K562 (cell line): ENCODE measurements around the gene SMOC2. TPM values are rescaled to one million over a fixed set of nuclear protein-coding genes. Genes with fewer than 3 reads are reported as not detected.

Experiments used
- ATAC-seq: fragments of 200-7000 bp; cut with Tn5 transposase; 3 replicates; pipeline ENCODE4 v1.9.1; 2020; ENCODE audit warnings: moderate library complexity
- BruUV-seq: library from RNA; stranded (reverse); fragments of 400-500 nt; replicated peaks from 2 replicates; lab custom pipeline; 2021; lab: Mats Ljungman, UMichigan
- CTCF ChIA-PET: fragments of 300-600 bp; formaldehyde crosslinking; extraction: SDS; loops from one replicate; lab custom pipeline; 2021; ENCODE audit warnings: low intra/inter-chr PET ratio; lab: Yijun Ruan, JAX
- POLR2A ChIA-PET: fragments of 300-600, 350-650 bp; sonication (Branson Sonifier 250); formaldehyde crosslinking; extraction: SDS; loops from one replicate; lab custom pipeline; 2021; ENCODE audit warnings: antibody characterized with exemption, inconsistent platforms; lab: Yijun Ruan, JAX
- DNase-seq, 4 experiments: peaks; one replicate each; pipeline versions ENCODE4 v3.0.0 to v3.0.0-alpha.2; 2011 to 2018; ENCODE audit warnings: low spot score in 3 of 4, mixed read lengths in 3 of 4; ENCODE audit errors: extremely low read depth in 1 of 4
- FAIRE-seq: peaks from 2 replicates; lab custom pipeline; 2011; peaks lifted over from hg19 to GRCh38; lab: Jason Lieb, UNC
- H2AFZ ChIP-seq: 2 replicates; pipeline ENCODE4 v1.6.0; 2011; ENCODE audit warnings: low read depth, low read length, control low read depth, inconsistent platforms
- H3K27ac ChIP-seq: fragments of 200-600 bp; 3 replicates; pipeline ENCODE4 v1.8.0; 2011; ENCODE audit warnings: low read depth, mild to moderate bottlenecking, control low read depth, inconsistent platforms, low read length, moderate library complexity, mixed read lengths; ENCODE audit errors: extremely low read depth
- H3K27me3 ChIP-seq, 2 experiments: fragments of 300-600 bp in 1 of 2; 2 replicates in 1 of 2; 3 replicates in 1 of 2; pipeline versions ENCODE4 v1.6.0 to v1.8.0; 2011; ENCODE audit warnings: inconsistent platforms in 2 of 2, low read length in 2 of 2, mild to moderate bottlenecking in 1 of 2, mixed read lengths in 1 of 2, moderate library complexity in 1 of 2; ENCODE audit not compliant: control insufficient read depth in 2 of 2, insufficient read depth in 2 of 2
- H3K36me3 ChIP-seq: fragments of 300-600 bp; 3 replicates; pipeline ENCODE4 v1.8.0; 2011; ENCODE audit warnings: mild to moderate bottlenecking, low read length, inconsistent platforms; ENCODE audit not compliant: control insufficient read depth, insufficient read depth
- H3K4me1 ChIP-seq, 2 experiments: fragments of 200-600 bp in 1 of 2; replicated peaks in 1 of 2; 2 replicates in 1 of 2; 3 replicates in 1 of 2; pipeline versions ENCODE4 v1.5.1 to v1.8.0; 2011; ENCODE audit warnings: inconsistent platforms in 2 of 2, low read length in 2 of 2, mild to moderate bottlenecking in 1 of 2, mixed read lengths in 1 of 2, moderate library complexity in 1 of 2; ENCODE audit not compliant: control insufficient read depth in 2 of 2, insufficient read depth in 2 of 2
- H3K4me2 ChIP-seq: 2 replicates; pipeline ENCODE4 v1.6.1; 2011; ENCODE audit warnings: low read length, control low read depth, inconsistent platforms, mixed read lengths; ENCODE audit not compliant: insufficient read depth
- H3K4me3 ChIP-seq: fragments of 200-600 bp; sonication (generic), shearing (Covaris generic); 2 replicates; pipeline ENCODE4 v1.5.1; 2016; ENCODE audit warnings: control low read depth, inconsistent platforms
- H3K79me2 ChIP-seq: fragments of 200-600 bp; 3 replicates; pipeline ENCODE4 v1.8.0; 2011; ENCODE audit warnings: low read length, inconsistent platforms; ENCODE audit not compliant: control insufficient read depth, insufficient read depth
- H3K9ac ChIP-seq, 2 experiments: 2 replicates each; pipeline versions ENCODE4 v1.6.0 to v1.6.1; 2011; ENCODE audit warnings: low read depth in 2 of 2, low read length in 2 of 2, control low read depth in 1 of 2, inconsistent platforms in 1 of 2, mild to moderate bottlenecking in 1 of 2, mixed read lengths in 1 of 2; ENCODE audit not compliant: insufficient read depth in 1 of 2
- H3K9me1 ChIP-seq: one replicate; pipeline ENCODE4 v1.6.0; 2011; ENCODE audit warnings: inconsistent platforms, mild to moderate bottlenecking, low read length, moderate library complexity; ENCODE audit not compliant: control insufficient read depth, insufficient read depth
- H3K9me3 ChIP-seq: replicated peaks from 2 replicates; pipeline ENCODE4 v1.5.1; 2011; ENCODE audit warnings: low read depth, low read length, inconsistent platforms; ENCODE audit not compliant: control insufficient read depth, insufficient read depth
- H4K20me1 ChIP-seq: replicated peaks from 2 replicates; pipeline ENCODE4 v1.6.1; 2011; ENCODE audit warnings: low read length, inconsistent platforms, mixed read lengths; ENCODE audit not compliant: control insufficient read depth, insufficient read depth
- DMBX1 ChIP-seq: fragments of 250-450 bp; sonication (Bioruptor Pico); IDR thresholded peaks from 2 replicates; pipeline ENCODE4 v1.8.0; 2022; ENCODE audit warnings: inconsistent platforms, mild to moderate bottlenecking, moderate library complexity, borderline replicate concordance
- GATAD2B ChIP-seq: fragments of 450-650 bp; IDR thresholded peaks from 2 replicates; pipeline ENCODE4 v1.6.1; 2017; ENCODE audit warnings: mild to moderate bottlenecking, borderline replicate concordance
- GTF2F1 ChIP-seq: IDR thresholded peaks from 2 replicates; pipeline ENCODE4 v1.6.1; 2011; ENCODE audit warnings: low read depth, low read length, improper control_type of control experiment
- HDAC2 ChIP-seq: fragments of 450-650 bp; IDR thresholded peaks from 2 replicates; pipeline ENCODE4 v1.6.1; 2016; ENCODE audit warnings: mild to moderate bottlenecking
- MCM2 ChIP-seq: fragments of 450-650 bp; IDR thresholded peaks from 2 replicates; pipeline ENCODE4 v1.6.1; 2017; ENCODE audit warnings: low read depth, mild to moderate bottlenecking
- RB1 ChIP-seq: fragments of 450-650 bp; IDR thresholded peaks from 2 replicates; pipeline ENCODE4 v1.6.1; 2017; ENCODE audit warnings: low read depth, mild to moderate bottlenecking
- TAF9B ChIP-seq: fragments of 450-650 bp; IDR thresholded peaks from 2 replicates; pipeline ENCODE4 v1.6.1; 2018; ENCODE audit warnings: mild to moderate bottlenecking; ENCODE audit not compliant: partially characterized antibody
- ZNF668 ChIP-seq: fragments of 250-450 bp; sonication (Bioruptor Pico); IDR thresholded peaks from 2 replicates; pipeline ENCODE4 v1.8.0; 2022; ENCODE audit warnings: mild to moderate bottlenecking, inconsistent platforms
- ZNF830 ChIP-seq: fragments of 250-450 bp; sonication (Bioruptor Pico); IDR thresholded peaks from 2 replicates; pipeline ENCODE4 v1.5.0; 2021; ENCODE audit warnings: mild to moderate bottlenecking
- WGBS: fragments of 100-300 bp; shearing (Covaris generic); methylation state at CpG from one replicate; pipeline ENCODE4 v1.1.6; 2016; ENCODE audit warnings: low coverage, mixed read lengths; ENCODE audit not compliant: insufficient coverage; ENCODE audit errors: missing lambda C conversion rate; 5-methylcytosine and 5-hydroxymethylcytosine counted together
- in situ Hi-C: fragments of 300-500 bp; cut with MboI; formaldehyde crosslinking; loops from 4 replicates; pipeline ENCODE4 v1.15.0; 2018; ENCODE audit warnings: inconsistent platforms, mixed read lengths
- intact Hi-C: fragments of 100-400 bp; cut with micrococcal nuclease; formaldehyde crosslinking; loops from 2 replicates; pipeline ENCODE4 v1.14.2; 2022
- polyA plus RNA-seq, 8 experiments: library from polyadenylated mRNA; depleted of rRNA in 4 of 8; stranded (reverse) in 5 of 8; unstranded in 3 of 8; fragments of >200 nt; fragmentation: Nextera tagmentation in 2 of 8; fragmentation: Illumina TruSeq in 1 of 8; extraction: Ambion mirVana in 2 of 8; extraction: Trizol in 1 of 8; gene quantifications; 2 replicates each; pipeline versions ENCODE4 v1.2.1 to v1.2.3, GENCODE V29; 2011 to 2014; ENCODE audit warnings: inconsistent platforms in 1 of 8, missing spikeins in 1 of 8
- total RNA-seq, 7 experiments: library from RNA; depleted of rRNA in 6 of 7; stranded (reverse); fragments of >200 nt in 6 of 7; fragmentation: Illumina TruSeq in 2 of 7; extraction: Trizol in 2 of 7; gene quantifications; 2 replicates each; pipeline versions ENCODE4 v1.2.1 to v1.2.3, GENCODE V29; 2011 to 2021; ENCODE audit warnings: low replicate concordance in 1 of 7
- TF ChIP-seq, protein P1 (sequence below): fragments of 250-450 bp; sonication (Bioruptor Pico); IDR thresholded peaks from 2 replicates; pipeline ENCODE4 v1.6.1; 2021; ENCODE audit warnings: mild to moderate bottlenecking
- TF ChIP-seq, protein P2 (sequence below): fragments of 200-400 bp; formaldehyde crosslinking; IDR thresholded peaks from 2 replicates; pipeline ENCODE4 v1.6.1; 2017; ENCODE audit warnings: mild to moderate bottlenecking, low read depth, low read length, moderate library complexity
- TF ChIP-seq, protein P3 (sequence below): fragments of 250-450 bp; sonication (Bioruptor Pico); IDR thresholded peaks from 2 replicates; pipeline ENCODE4 v1.8.0; 2021; ENCODE audit warnings: moderate library complexity, mild to moderate bottlenecking, inconsistent platforms

The SMOC2 gene
- total and polyA plus RNA-seq, 9 of the 15 experiments (the other 6 are each of a cell fraction or from before 2014, with no cell fraction given) = 0.45 to 2.3 (median 1.1) TPM

DNA sequence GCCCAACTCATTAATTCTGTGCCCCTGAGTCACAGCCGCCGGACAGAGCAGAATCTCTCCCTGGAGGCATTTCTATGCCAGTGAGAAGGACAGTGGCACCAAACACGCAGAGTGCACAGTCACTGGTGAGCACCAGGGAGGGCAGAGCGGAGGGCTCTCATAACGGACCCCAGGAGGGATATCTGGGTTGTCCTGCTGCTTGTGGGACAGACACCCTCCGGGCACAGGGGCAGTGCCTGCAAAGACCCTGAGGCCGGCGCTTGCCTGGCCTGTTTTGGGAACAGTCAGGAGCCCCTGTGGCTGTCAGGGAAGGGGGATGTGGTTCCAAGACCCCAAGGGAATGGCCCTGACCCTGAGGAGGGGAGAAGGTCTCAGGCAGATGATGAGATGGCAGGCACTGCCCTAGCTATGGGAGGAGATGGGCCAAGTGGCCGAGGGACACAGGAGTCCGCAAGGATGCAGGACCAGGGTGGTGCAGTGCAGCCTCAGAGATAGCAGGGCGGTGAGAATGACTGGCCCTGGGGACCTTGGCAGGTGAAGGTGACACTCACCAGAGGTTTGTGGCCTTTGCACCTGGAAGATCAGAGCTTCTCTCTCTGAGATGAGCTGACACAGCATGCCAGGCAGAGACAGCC lies 270.8 kb downstream of the SMOC2 start:
- H3K27me3 ChIP-seq = peaks cover 14 to 24% of the 10 kb centered on the region in 2 experiments; a peak in 3 of 5 replicates
- no peaks in the 10 kb centered on the region for H3K9me1 ChIP-seq
- ChIA-PET POLR2A (interaction anchor here (0.9 kb wide), 1 partner anchor 11 kb away, joined by 3 read pairs; no protein-coding TSS in a partner anchor), CTCF (interaction anchor here (1.0 kb wide), 1 partner anchor 38 kb away, joined by 3 read pairs; no protein-coding TSS in a partner anchor)
- no peak overlapping the region for H3K4me2 ChIP-seq
- no peaks in the 10 kb centered on the region for H3K36me3 ChIP-seq
- no peak overlapping the region for H3K27ac ChIP-seq
- H2AFZ ChIP-seq = no peak overlapping the region
- no peaks in the 10 kb centered on the region for H3K4me1 ChIP-seq
- H3K79me2 ChIP-seq = no peaks in the 10 kb centered on the region
- under 1% methylated on average over 11 of the region's 11 CpGs for WGBS
- no peaks in the 10 kb centered on the region for H3K9me3 ChIP-seq
- no peak for ATAC-seq
- in situ Hi-C loops = no loop called here
- H3K9ac ChIP-seq = no peak overlapping the region
- intact Hi-C loops = no loop called here
- TF ChIP-seq ZNF668 (CRISPR knock-in tag) (no peak), GTF2F1 (no peak), GATAD2B (no peak), RB1 (no peak), HDAC2 (no peak), ZNF830 (CRISPR knock-in tag) (no peak), MCM2 (no peak), TAF9B (no peak), DMBX1 (CRISPR knock-in tag) (no peak)
- TF ChIP-seq, protein P1, sequence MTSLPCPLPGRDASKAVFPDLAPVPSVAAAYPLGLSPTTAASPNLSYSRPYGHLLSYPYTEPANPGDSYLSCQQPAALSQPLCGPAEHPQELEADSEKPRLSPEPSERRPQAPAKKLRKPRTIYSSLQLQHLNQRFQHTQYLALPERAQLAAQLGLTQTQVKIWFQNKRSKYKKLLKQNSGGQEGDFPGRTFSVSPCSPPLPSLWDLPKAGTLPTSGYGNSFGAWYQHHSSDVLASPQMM (CRISPR knock-in tag) = no peak
- TF ChIP-seq, protein P2, sequence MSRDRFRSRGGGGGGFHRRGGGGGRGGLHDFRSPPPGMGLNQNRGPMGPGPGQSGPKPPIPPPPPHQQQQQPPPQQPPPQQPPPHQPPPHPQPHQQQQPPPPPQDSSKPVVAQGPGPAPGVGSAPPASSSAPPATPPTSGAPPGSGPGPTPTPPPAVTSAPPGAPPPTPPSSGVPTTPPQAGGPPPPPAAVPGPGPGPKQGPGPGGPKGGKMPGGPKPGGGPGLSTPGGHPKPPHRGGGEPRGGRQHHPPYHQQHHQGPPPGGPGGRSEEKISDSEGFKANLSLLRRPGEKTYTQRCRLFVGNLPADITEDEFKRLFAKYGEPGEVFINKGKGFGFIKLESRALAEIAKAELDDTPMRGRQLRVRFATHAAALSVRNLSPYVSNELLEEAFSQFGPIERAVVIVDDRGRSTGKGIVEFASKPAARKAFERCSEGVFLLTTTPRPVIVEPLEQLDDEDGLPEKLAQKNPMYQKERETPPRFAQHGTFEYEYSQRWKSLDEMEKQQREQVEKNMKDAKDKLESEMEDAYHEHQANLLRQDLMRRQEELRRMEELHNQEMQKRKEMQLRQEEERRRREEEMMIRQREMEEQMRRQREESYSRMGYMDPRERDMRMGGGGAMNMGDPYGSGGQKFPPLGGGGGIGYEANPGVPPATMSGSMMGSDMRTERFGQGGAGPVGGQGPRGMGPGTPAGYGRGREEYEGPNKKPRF = no peak
- TF ChIP-seq, protein P3, sequence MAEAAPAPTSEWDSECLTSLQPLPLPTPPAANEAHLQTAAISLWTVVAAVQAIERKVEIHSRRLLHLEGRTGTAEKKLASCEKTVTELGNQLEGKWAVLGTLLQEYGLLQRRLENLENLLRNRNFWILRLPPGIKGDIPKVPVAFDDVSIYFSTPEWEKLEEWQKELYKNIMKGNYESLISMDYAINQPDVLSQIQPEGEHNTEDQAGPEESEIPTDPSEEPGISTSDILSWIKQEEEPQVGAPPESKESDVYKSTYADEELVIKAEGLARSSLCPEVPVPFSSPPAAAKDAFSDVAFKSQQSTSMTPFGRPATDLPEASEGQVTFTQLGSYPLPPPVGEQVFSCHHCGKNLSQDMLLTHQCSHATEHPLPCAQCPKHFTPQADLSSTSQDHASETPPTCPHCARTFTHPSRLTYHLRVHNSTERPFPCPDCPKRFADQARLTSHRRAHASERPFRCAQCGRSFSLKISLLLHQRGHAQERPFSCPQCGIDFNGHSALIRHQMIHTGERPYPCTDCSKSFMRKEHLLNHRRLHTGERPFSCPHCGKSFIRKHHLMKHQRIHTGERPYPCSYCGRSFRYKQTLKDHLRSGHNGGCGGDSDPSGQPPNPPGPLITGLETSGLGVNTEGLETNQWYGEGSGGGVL (CRISPR knock-in tag) = no peak
- TF ChIP-seq, all 486 proteins: peak for 0
- FAIRE-seq (no peak), DNase-seq (no peak)
- BruUV-seq = no TSS peak
- no peak overlapping the region for H3K4me3 ChIP-seq
- no peaks in the 10 kb centered on the region for H4K20me1 ChIP-seq
